SU-DHL-6 (cell line): ENCODE results near the gene MEIS2.

Experiments used
- CTCF ChIP-seq: fragments of 200-600 bp; sonication (generic); IDR thresholded peaks from one replicate; pipeline ENCODE4 v1.5.1; 2017; ENCODE audit warnings: antibody characterized with exemption, mild to moderate bottlenecking, low read length, moderate library complexity; ENCODE audit not compliant: insufficient read depth, poor library complexity, severe bottlenecking
- EZH2phosphoT487 ChIP-seq: fragments of 200-600 bp; sonication (generic), shearing (Covaris generic); conservative IDR thresholded peaks from 2 replicates; pipeline ENCODE4 v1.6.1; 2018; ENCODE audit warnings: mild to moderate bottlenecking, antibody characterized with exemption, low read length, moderate library complexity, mixed read lengths

- TF ChIP-seq CTCF (no peak), EZH2phosphoT487 (no peak)
Measured at GRCh38 chr15:36959746-36960145, 140.6 kb downstream of the MEIS2 start.
